LNCAP (cell line): ENCODE measurements around the gene TST.

Experiments used
- CTCF ChIP-seq: fragments of 450-650 bp; IDR thresholded peaks from 2 replicates; pipeline ENCODE4 v1.5.1; 2017; ENCODE audit warnings: mild to moderate bottlenecking

The TST gene

GRCh38 chr22:37033605-37034430 is 14.6 kb upstream of the TST start:
- TF ChIP-seq CTCF = no peak

- TF ChIP-seq CTCF = no peak
Measured at GRCh38 chr22:37032535-37033460, 13.6 kb upstream of the TST start.

- no peak for TF ChIP-seq CTCF
Measured at GRCh38 chr22:37032134-37032534, 12.9 kb upstream of the TST start.

GRCh38 chr22:37030560-37031281 is 11.5 kb upstream of the TST start:
- TF ChIP-seq CTCF = no peak

- TF ChIP-seq CTCF = no peak
Measured at GRCh38 chr22:37028692-37029674, 9.7 kb upstream of the TST start.

- TF ChIP-seq CTCF = no peak
Measured at GRCh38 chr22:37027556-37027955, 8.3 kb upstream of the TST start.
